Measurements from ENCODE around the gene NUDT16L1. TPM values are rescaled to one million over a fixed set of nuclear protein-coding genes. Genes with fewer than 3 reads are reported as not detected.

Gene NUDT16L1
- total and polyA plus RNA-seq, 2 of the 13 experiments (the other 11 are each of a cell fraction or from before 2014, with no cell fraction given), result 28.0 to 40.5 TPM

DNA sequence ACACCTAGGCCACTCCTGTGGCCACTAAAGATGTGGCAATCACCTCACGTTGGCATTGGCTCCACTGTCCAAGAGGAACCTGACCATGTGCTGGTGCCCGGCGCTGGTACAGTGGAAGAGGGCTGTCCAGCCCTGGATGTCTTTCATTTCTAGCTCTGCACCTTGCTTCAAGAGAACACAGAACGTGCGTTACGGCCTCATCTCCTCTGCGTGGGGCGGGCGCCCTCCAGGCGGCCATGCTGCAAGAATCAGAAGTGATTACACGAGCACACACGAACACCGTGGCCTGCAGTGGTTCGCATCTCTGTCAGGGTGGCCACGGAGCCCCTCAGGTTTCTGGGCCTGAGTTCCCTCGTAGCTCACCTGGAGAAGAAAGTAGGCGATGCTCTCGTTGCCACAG, 33.3 kb downstream of the NUDT16L1 start (continued):
- TF ChIP-seq, protein P1, sequence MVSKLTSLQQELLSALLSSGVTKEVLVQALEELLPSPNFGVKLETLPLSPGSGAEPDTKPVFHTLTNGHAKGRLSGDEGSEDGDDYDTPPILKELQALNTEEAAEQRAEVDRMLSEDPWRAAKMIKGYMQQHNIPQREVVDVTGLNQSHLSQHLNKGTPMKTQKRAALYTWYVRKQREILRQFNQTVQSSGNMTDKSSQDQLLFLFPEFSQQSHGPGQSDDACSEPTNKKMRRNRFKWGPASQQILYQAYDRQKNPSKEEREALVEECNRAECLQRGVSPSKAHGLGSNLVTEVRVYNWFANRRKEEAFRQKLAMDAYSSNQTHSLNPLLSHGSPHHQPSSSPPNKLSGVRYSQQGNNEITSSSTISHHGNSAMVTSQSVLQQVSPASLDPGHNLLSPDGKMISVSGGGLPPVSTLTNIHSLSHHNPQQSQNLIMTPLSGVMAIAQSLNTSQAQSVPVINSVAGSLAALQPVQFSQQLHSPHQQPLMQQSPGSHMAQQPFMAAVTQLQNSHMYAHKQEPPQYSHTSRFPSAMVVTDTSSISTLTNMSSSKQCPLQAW (CRISPR knock-in tag; IDR thresholded peaks at IDR 0.05), result no peak
- no peak for TF ChIP-seq NFATC3 (CRISPR knock-in tag; IDR thresholded peaks at IDR 0.05)
- TF ChIP-seq TCF7L2 (IDR thresholded peaks at IDR 0.05; ENCODE audit: low read depth, low read length), result no peak
- TF ChIP-seq ZNF672 (CRISPR knock-in tag; IDR thresholded peaks at IDR 0.05), result no peak

DNA sequence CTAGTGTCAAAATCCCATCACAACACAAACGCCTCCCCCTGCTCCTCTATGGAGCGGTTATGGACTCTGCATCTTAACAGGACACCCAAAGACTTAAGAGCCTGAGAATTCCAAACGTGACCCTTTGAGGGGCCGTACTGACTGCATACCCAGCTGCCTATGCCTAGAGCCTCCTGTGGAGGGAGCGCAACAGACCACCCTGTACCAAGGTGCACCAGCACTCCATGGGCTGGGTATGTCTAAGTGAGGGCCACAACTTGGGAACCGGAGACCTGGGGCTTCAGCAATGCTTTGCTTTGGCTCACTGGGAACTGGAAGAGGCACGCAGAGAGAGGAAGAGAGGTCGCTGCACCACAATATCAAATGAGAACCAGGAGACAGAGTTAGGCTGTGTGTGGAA, 35.3 kb downstream of the NUDT16L1 start:
- no peak overlapping the region for H3K27ac ChIP-seq (ENCODE audit: extremely low read length, insufficient read depth, low read length)
- ChIA-PET POLR2A (no interaction called here), CTCF (ENCODE audit: low intra/inter-chr PET ratio, low total read pairs) (no interaction called here)
- H3K4me1 ChIP-seq (ENCODE audit: insufficient read depth, low read length), result peaks cover 13% of the 10 kb centered on the region
- peaks cover 10 to 38% of the 10 kb centered on the region in 2 experiments for H3K36me3 ChIP-seq (replicated peaks in 1 of 2; ENCODE audit: control insufficient read depth in 1 of 2, insufficient read depth in 2 of 2, low read length in 2 of 2)
- no peak overlapping the region for H3K4me2 ChIP-seq (ENCODE audit: low read depth, low read length)
- H3K79me2 ChIP-seq (ENCODE audit: insufficient read depth, low read length), result peaks cover 19% of the 10 kb centered on the region
- H3K4me3 ChIP-seq (replicated peaks in 1 of 3; ENCODE audit: insufficient read depth in 1 of 3, low read depth in 2 of 3, low read length in 3 of 3), result no peak overlapping the region
- no peaks in the 10 kb centered on the region for H4K20me1 ChIP-seq (ENCODE audit: insufficient read depth, low read length)
- DNase-seq (ENCODE audit: low spot score) (no peak), FAIRE-seq (no peak), ATAC-seq (no peak)
- in situ Hi-C loops (cut with HindIII; ENCODE audit: extremely low pct_ligation_motif_present, low pct_unique_long_range_greater_than_20kb) (no loop called here), intact Hi-C loops (cut with micrococcal nuclease; ENCODE audit: unreplicated experiment) (no loop called here)
- no TSS peak for BruUV-seq (replicated peaks)
- over 99% methylated on average over 8 of the region's 8 CpGs for WGBS (ENCODE audit: low lambda C conversion rate)
- H3K9ac ChIP-seq (ENCODE audit: insufficient read depth, low read depth, low read length), result no peak overlapping the region
- H3K9me3 ChIP-seq (ENCODE audit: low read length), result no peaks in the 10 kb centered on the region
- no peak overlapping the region for H2AFZ ChIP-seq (ENCODE audit: low read length)
- TF ChIP-seq, protein P2, sequence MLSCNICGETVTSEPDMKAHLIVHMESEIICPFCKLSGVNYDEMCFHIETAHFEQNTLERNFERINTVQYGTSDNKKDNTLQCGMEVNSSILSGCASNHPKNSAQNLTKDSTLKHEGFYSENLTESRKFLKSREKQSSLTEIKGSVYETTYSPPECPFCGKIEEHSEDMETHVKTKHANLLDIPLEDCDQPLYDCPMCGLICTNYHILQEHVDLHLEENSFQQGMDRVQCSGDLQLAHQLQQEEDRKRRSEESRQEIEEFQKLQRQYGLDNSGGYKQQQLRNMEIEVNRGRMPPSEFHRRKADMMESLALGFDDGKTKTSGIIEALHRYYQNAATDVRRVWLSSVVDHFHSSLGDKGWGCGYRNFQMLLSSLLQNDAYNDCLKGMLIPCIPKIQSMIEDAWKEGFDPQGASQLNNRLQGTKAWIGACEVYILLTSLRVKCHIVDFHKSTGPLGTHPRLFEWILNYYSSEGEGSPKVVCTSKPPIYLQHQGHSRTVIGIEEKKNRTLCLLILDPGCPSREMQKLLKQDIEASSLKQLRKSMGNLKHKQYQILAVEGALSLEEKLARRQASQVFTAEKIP (CRISPR knock-in tag; IDR thresholded peaks at IDR 0.05; ENCODE audit: borderline replicate concordance), result no peak
- TF ChIP-seq CHCHD3 (CRISPR knock-in tag; IDR thresholded peaks at IDR 0.05), result no peak
- no peak for TF ChIP-seq CBX2 (IDR thresholded peaks at IDR 0.05; ENCODE audit: low read depth, low read length)
- no peak for TF ChIP-seq CBX2 (CRISPR knock-in tag; IDR thresholded peaks at IDR 0.05; ENCODE audit: low read depth)
- no peaks in the 10 kb centered on the region; a peak in 2 of 5 replicates for H3K27me3 ChIP-seq (ENCODE audit: control insufficient read depth in 1 of 2, insufficient read depth in 2 of 2, low read length in 2 of 2)

All from HepG2 (cell line).